ENCODE results near the gene SEPSECS.

The SEPSECS gene

GRCh38 chr4:25076625-25077398 is 83.4 kb downstream of the SEPSECS start:
- ChIA-PET POLR2A (no interaction called here), CTCF (no interaction called here)
- Histone ChIP-seq H3K9me3 (ENCODE audit: control insufficient read depth, insufficient read depth, low read depth, low read length) (no peaks in the 10 kb centered on the region), H3K4me1 (ENCODE audit: control insufficient read depth, insufficient read depth, low read length) (no peaks in the 10 kb centered on the region), H3K4me3 (ENCODE audit: low read depth, low read length) (no peak overlapping the region), H3K27ac (ENCODE audit: extremely low read depth, low read depth, low read length) (no peak overlapping the region), H3K36me3 (ENCODE audit: control insufficient read depth in 2 of 2, insufficient read depth in 1 of 2, low read length in 2 of 2) (no peaks in the 10 kb centered on the region)
- TF ChIP-seq ZNF785 (tag by site-specific recombination; IDR thresholded peaks at IDR 0.05) (no peak), ZFHX2 (tag by site-specific recombination; conservative IDR thresholded peaks at IDR 0.05) (no peak), CTCF (tag by site-specific recombination; IDR thresholded peaks at IDR 0.05) (no peak), ZFP69B (tag by site-specific recombination; IDR thresholded peaks at IDR 0.05) (no peak), BCL6B (tag by site-specific recombination; IDR thresholded peaks at IDR 0.05) (no peak), OVOL3 (tag by site-specific recombination; IDR thresholded peaks at IDR 0.05) (no peak), ZNF280D (tag by site-specific recombination; IDR thresholded peaks at IDR 0.05) (no peak), TRIM28 (IDR thresholded peaks at IDR 0.05; ENCODE audit: borderline replicate concordance, low read length) (no peak), PBX3 (CRISPR knock-in tag; IDR thresholded peaks at IDR 0.05) (no peak), ZBTB20 (tag by site-specific recombination; IDR thresholded peaks at IDR 0.05) (no peak), ZBTB44 (tag by site-specific recombination; IDR thresholded peaks at IDR 0.05) (no peak), GFI1B (tag by site-specific recombination; IDR thresholded peaks at IDR 0.05) (no peak)

GRCh38 chr4:25075851-25076250 is 84.4 kb downstream of the SEPSECS start:
- Histone ChIP-seq H3K4me3 (ENCODE audit: low read depth, low read length) (no peak overlapping the region), H3K4me1 (ENCODE audit: control insufficient read depth, insufficient read depth, low read length) (no peaks in the 10 kb centered on the region), H3K36me3 (ENCODE audit: control insufficient read depth in 2 of 2, insufficient read depth in 1 of 2, low read length in 2 of 2) (no peaks in the 10 kb centered on the region), H3K9me3 (ENCODE audit: control insufficient read depth, insufficient read depth, low read depth, low read length) (no peaks in the 10 kb centered on the region), H3K27ac (ENCODE audit: extremely low read depth, low read depth, low read length) (no peak overlapping the region)
- TF ChIP-seq ZNF76 (tag by site-specific recombination; IDR thresholded peaks at IDR 0.05; ENCODE audit: borderline replicate concordance, low read depth) (no peak), PRDM4 (tag by site-specific recombination; IDR thresholded peaks at IDR 0.05) (no peak), PATZ1 (tag by site-specific recombination; IDR thresholded peaks at IDR 0.05) (no peak)
- POLR2A ChIA-PET = no interaction called here
- CTCF ChIA-PET = no interaction called here
